Activated naive CD4-positive, alpha-beta T cell treated with anti-CD3 and anti-CD28 coated beads, Interleukin-2, amount 10 ng/mL, durations not matched to agents 7 days and 5 days (primary cell): ENCODE results near the gene DLEU7.

Source experiments
- CTCF ChIA-PET: fragments of 350-600 bp; sonication (Branson Sonifier 250); formaldehyde crosslinking; loops from one replicate; lab custom pipeline; 2021; ENCODE audit warnings: antibody characterized with exemption; lab: Charles Lee
- DNase-seq: peaks from one replicate; pipeline ENCODE4 v3.0.0-alpha.2; 2020
- H3K27ac Mint-ChIP-seq: one replicate; pipeline ENCODE4 v1.8.0; 2021; ENCODE audit warnings: mild to moderate bottlenecking, moderate library complexity, mixed read lengths
- H3K27me3 Mint-ChIP-seq: one replicate; pipeline ENCODE4 v1.8.0; 2021; ENCODE audit warnings: mild to moderate bottlenecking, mixed read lengths
- H3K36me3 Mint-ChIP-seq: one replicate; pipeline ENCODE4 v1.8.0; 2021; ENCODE audit warnings: mixed read lengths
- H3K4me1 Mint-ChIP-seq: one replicate; pipeline ENCODE4 v1.8.0; 2021; ENCODE audit warnings: mixed read lengths
- H3K4me3 Mint-ChIP-seq: one replicate; pipeline ENCODE4 v1.8.0; 2021; ENCODE audit warnings: mild to moderate bottlenecking, moderate library complexity, mixed read lengths
- H3K9me3 Mint-ChIP-seq: one replicate; pipeline ENCODE4 v1.8.0; 2021; ENCODE audit warnings: mixed read lengths

DLEU7 gene

GRCh38 chr13:50866817-50867636 is 23.5 kb upstream of the DLEU7 start:
- Mint-ChIP-seq H3K9me3 (no peaks in the 10 kb centered on the region), H3K27me3 (peaks cover 11% of the 10 kb centered on the region), H3K27ac (no peak overlapping the region), H3K4me3 (no peak overlapping the region), H3K36me3 (no peaks in the 10 kb centered on the region), H3K4me1 (no peaks in the 10 kb centered on the region)
- no peak for DNase-seq
- CTCF ChIA-PET, result no interaction called here

GRCh38 chr13:50864492-50864891 is 21.0 kb upstream of the DLEU7 start:
- no peak overlapping the region for H3K4me3 Mint-ChIP-seq
- H3K36me3 Mint-ChIP-seq, result no peaks in the 10 kb centered on the region
- CTCF ChIA-PET, result no interaction called here
- no peak for DNase-seq
- H3K27ac Mint-ChIP-seq, result no peak overlapping the region
- peaks cover 16% of the 10 kb centered on the region for H3K27me3 Mint-ChIP-seq
- H3K4me1 Mint-ChIP-seq, result no peaks in the 10 kb centered on the region
- no peaks in the 10 kb centered on the region for H3K9me3 Mint-ChIP-seq

GRCh38 chr13:50855681-50856080 is 12.2 kb upstream of the DLEU7 start:
- DNase-seq, result no peak
- Mint-ChIP-seq H3K27ac (no peak overlapping the region), H3K9me3 (peaks cover 23% of the 10 kb centered on the region), H3K4me3 (no peak overlapping the region), H3K36me3 (peaks cover 15% of the 10 kb centered on the region), H3K4me1 (no peaks in the 10 kb centered on the region), H3K27me3 (peaks cover 46% of the 10 kb centered on the region)
- CTCF ChIA-PET, result no interaction called here

- Mint-ChIP-seq H3K36me3 (no peaks in the 10 kb centered on the region), H3K4me1 (peaks cover 13% of the 10 kb centered on the region), H3K27ac (no peak overlapping the region), H3K9me3 (no peaks in the 10 kb centered on the region), H3K4me3 (no peak overlapping the region), H3K27me3 (peaks cover 21% of the 10 kb centered on the region)
- CTCF ChIA-PET, result no interaction called here
- DNase-seq, result no peak
Observed at GRCh38 chr13:50850445-50850844, 7.0 kb upstream of the DLEU7 start.

- CTCF ChIA-PET, result interaction anchor here (1.7 kb wide), 1 partner anchor 64 kb away, joined by 4 read pairs; no protein-coding TSS in a partner anchor
- no peak for DNase-seq
- Mint-ChIP-seq H3K27me3 (peaks cover 16% of the 10 kb centered on the region), H3K9me3 (no peaks in the 10 kb centered on the region), H3K27ac (no peak overlapping the region), H3K4me3 (no peak overlapping the region), H3K4me1 (peaks cover 13% of the 10 kb centered on the region), H3K36me3 (no peaks in the 10 kb centered on the region)
Observed at GRCh38 chr13:50847501-50847900, 4.0 kb upstream of the DLEU7 start.

GRCh38 chr13:50846861-50847475 is 3.5 kb upstream of the DLEU7 start:
- DNase-seq, result no peak
- CTCF ChIA-PET, result interaction anchor here (1.7 kb wide), 1 partner anchor 65 kb away, joined by 4 read pairs; no protein-coding TSS in a partner anchor
- no peaks in the 10 kb centered on the region for H3K9me3 Mint-ChIP-seq
- H3K27ac Mint-ChIP-seq, result no peak overlapping the region
- H3K36me3 Mint-ChIP-seq, result no peaks in the 10 kb centered on the region
- H3K4me3 Mint-ChIP-seq, result no peak overlapping the region
- peaks cover 16% of the 10 kb centered on the region for H3K27me3 Mint-ChIP-seq
- H3K4me1 Mint-ChIP-seq, result peaks cover 13% of the 10 kb centered on the region

GRCh38 chr13:50845211-50845610 is 1.7 kb upstream of the DLEU7 start:
- CTCF ChIA-PET, result no interaction called here

GRCh38 chr13:50844084-50844875 is 788 bp upstream of the DLEU7 start:
- Mint-ChIP-seq H3K27ac (no peak overlapping the region), H3K27me3 (peaks cover 16% of the 10 kb centered on the region), H3K4me3 (no peak overlapping the region), H3K36me3 (no peaks in the 10 kb centered on the region), H3K4me1 (peaks cover 13% of the 10 kb centered on the region), H3K9me3 (no peaks in the 10 kb centered on the region)
- no peak for DNase-seq
- CTCF ChIA-PET, result no interaction called here

More at GRCh38 chr13:50845211-50845610, 1.7 kb upstream of the DLEU7 start:
- H3K27me3 Mint-ChIP-seq, result peaks cover 18% of the 10 kb centered on the region
- H3K36me3 Mint-ChIP-seq, result no peaks in the 10 kb centered on the region
- H3K27ac Mint-ChIP-seq, result no peak overlapping the region
- H3K4me3 Mint-ChIP-seq, result no peak overlapping the region
- DNase-seq, result no peak
- peaks cover 13% of the 10 kb centered on the region for H3K4me1 Mint-ChIP-seq
- H3K9me3 Mint-ChIP-seq, result no peaks in the 10 kb centered on the region

- H3K27ac Mint-ChIP-seq, result no peak overlapping the region
- H3K4me1 Mint-ChIP-seq, result peaks cover 13% of the 10 kb centered on the region
- no peaks in the 10 kb centered on the region for H3K36me3 Mint-ChIP-seq
- CTCF ChIA-PET, result interaction anchor here (0.6 kb wide), 1 partner anchor 71 kb away, joined by 4 read pairs; no protein-coding TSS in a partner anchor
- no peak overlapping the region for H3K4me3 Mint-ChIP-seq
- H3K27me3 Mint-ChIP-seq, result peaks cover 18% of the 10 kb centered on the region
- no peaks in the 10 kb centered on the region for H3K9me3 Mint-ChIP-seq
- no peak for DNase-seq
Observed at GRCh38 chr13:50842990-50843256, 569 bp downstream of the DLEU7 start.

- no peak for DNase-seq
- H3K36me3 Mint-ChIP-seq, result no peaks in the 10 kb centered on the region
- H3K9me3 Mint-ChIP-seq, result no peaks in the 10 kb centered on the region
- CTCF ChIA-PET, result no interaction called here
- no peak overlapping the region for H3K27ac Mint-ChIP-seq
- H3K27me3 Mint-ChIP-seq, result peaks cover 18% of the 10 kb centered on the region
- H3K4me1 Mint-ChIP-seq, result peaks cover 13% of the 10 kb centered on the region
- no peak overlapping the region for H3K4me3 Mint-ChIP-seq
Observed at GRCh38 chr13:50842251-50842989, 1.1 kb downstream of the DLEU7 start.

GRCh38 chr13:50841786-50842185 is 1.7 kb downstream of the DLEU7 start:
- CTCF ChIA-PET, result no interaction called here
- no peaks in the 10 kb centered on the region for H3K9me3 Mint-ChIP-seq

GRCh38 chr13:50840284-50840683 is 3.2 kb downstream of the DLEU7 start:
- Mint-ChIP-seq H3K27me3 (peaks cover 23% of the 10 kb centered on the region), H3K4me1 (no peaks in the 10 kb centered on the region), H3K36me3 (no peaks in the 10 kb centered on the region), H3K27ac (no peak overlapping the region), H3K4me3 (no peak overlapping the region), H3K9me3 (no peaks in the 10 kb centered on the region)
- no peak for DNase-seq
- CTCF ChIA-PET, result no interaction called here

More at GRCh38 chr13:50841786-50842185, 1.7 kb downstream of the DLEU7 start:
- H3K27me3 Mint-ChIP-seq, result peaks cover 18% of the 10 kb centered on the region
- DNase-seq, result no peak
- no peak overlapping the region for H3K27ac Mint-ChIP-seq
- no peaks in the 10 kb centered on the region for H3K36me3 Mint-ChIP-seq
- H3K4me3 Mint-ChIP-seq, result no peak overlapping the region
- peaks cover 6% of the 10 kb centered on the region for H3K4me1 Mint-ChIP-seq

- peaks cover 23% of the 10 kb centered on the region for H3K27me3 Mint-ChIP-seq
- CTCF ChIA-PET, result no interaction called here
Observed at GRCh38 chr13:50839828-50840227, 3.7 kb downstream of the DLEU7 start.

GRCh38 chr13:50838701-50839100 is 4.8 kb downstream of the DLEU7 start:
- Mint-ChIP-seq H3K36me3 (no peaks in the 10 kb centered on the region), H3K4me3 (no peak overlapping the region), H3K9me3 (peaks cover 7% of the 10 kb centered on the region), H3K27ac (no peak overlapping the region), H3K4me1 (no peaks in the 10 kb centered on the region), H3K27me3 (peaks cover 20% of the 10 kb centered on the region)
- CTCF ChIA-PET, result no interaction called here
- no peak for DNase-seq

More at GRCh38 chr13:50839828-50840227, 3.7 kb downstream of the DLEU7 start:
- Mint-ChIP-seq H3K36me3 (no peaks in the 10 kb centered on the region), H3K9me3 (no peaks in the 10 kb centered on the region), H3K27ac (no peak overlapping the region), H3K4me1 (no peaks in the 10 kb centered on the region), H3K4me3 (no peak overlapping the region)
- DNase-seq, result no peak
